Mucosa of descending colon (tissue), 3 donors: ENCODE results near the gene ALDH1A1. TPM values are rescaled to one million over a fixed set of nuclear protein-coding genes. Genes with fewer than 3 reads are reported as not detected.

ENCODE experiments used
- ATAC-seq: fragments of 200-7000 bp; cut with Tn5 transposase; one replicate; pipeline ENCODE4 v1.9.1; 2020; ENCODE audit warnings: mild to moderate bottlenecking, moderate library complexity
- DNase-seq, 3 donors: peaks; one replicate each; pipeline ENCODE4 v3.0.0-alpha.2; 2020
- H3K36me3 ChIP-seq: fragments of 200-600 bp; one replicate; pipeline ENCODE4 v1.8.0; 2021; ENCODE audit warnings: low read depth, mild to moderate bottlenecking
- H3K4me1 ChIP-seq: fragments of 200-600 bp; one replicate; pipeline ENCODE4 v1.8.0; 2021; ENCODE audit warnings: low read depth, mild to moderate bottlenecking
- H3K4me3 ChIP-seq: fragments of 200-600 bp; one replicate; pipeline ENCODE4 v1.8.0; 2021; ENCODE audit warnings: mild to moderate bottlenecking
- H3K9me3 ChIP-seq: fragments of 200-600 bp; one replicate; pipeline ENCODE4 v1.8.0; 2021; ENCODE audit warnings: mild to moderate bottlenecking
- intact Hi-C, 2 donors: fragments of 100-400 bp; cut with DNase I in 1 of 2; cut with micrococcal nuclease in 1 of 2; formaldehyde crosslinking; loops; one replicate each; pipeline versions ENCODE4 v1.11.0 to v1.11.1; 2022; cut with DNase I, micrococcal nuclease
- total RNA-seq, 3 donors: library from RNA; stranded (reverse); fragmentation: NEBNext Ultra II Directional in 2 of 3; extraction: Animal tissue kit (Norgen Biotek cat#: 25700) in 2 of 3; gene quantifications; one replicate each; pipeline versions ENCODE4 v1.2.1 to v1.2.4, GENCODE V29; 2021 to 2023
- TF ChIP-seq, protein P1 (sequence below): fragments of 200-600 bp; IDR thresholded peaks from one replicate; pipeline ENCODE4 v1.8.0; 2022; ENCODE audit warnings: antibody characterized with exemption, mild to moderate bottlenecking
- donor health status: DM: no; HTN: no; CAD: no; lungs with moderate emphysema.
- donor health status: DM: no; HTN: no; CAD: no.
- donor health status: DM: no; HTN: yes; CAD: no.

The ALDH1A1 gene
- total RNA-seq, 3 donors from 2014 or later = 72.9 to 173 (median 84.1) TPM

DNA sequence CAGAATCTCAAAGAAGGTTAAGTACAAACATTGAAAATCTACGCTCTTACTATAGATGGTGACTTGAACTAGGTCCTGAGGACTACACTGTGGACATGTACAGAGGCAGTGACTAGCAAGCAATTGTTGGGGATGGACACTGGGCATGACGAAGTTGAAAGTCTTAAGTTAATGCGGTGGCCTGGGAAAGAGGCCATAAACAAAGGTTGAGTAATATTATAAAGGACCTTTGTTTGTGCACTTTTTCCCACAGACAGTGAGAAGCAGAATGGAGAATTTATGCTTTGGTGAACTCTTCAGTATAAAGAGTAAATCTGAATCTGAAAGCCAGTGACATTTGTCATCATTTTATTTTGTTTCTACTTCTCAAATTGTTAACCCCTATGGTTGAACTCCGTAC is 15.3 kb downstream of the ALDH1A1 start:
- no peaks in the 10 kb centered on the region for H3K4me1 ChIP-seq
- H3K4me3 ChIP-seq = no peak overlapping the region
- H3K36me3 ChIP-seq = no peaks in the 10 kb centered on the region
- ATAC-seq = peak; percentile 61
- no peaks in the 10 kb centered on the region for H3K9me3 ChIP-seq
- TF ChIP-seq, protein P1, sequence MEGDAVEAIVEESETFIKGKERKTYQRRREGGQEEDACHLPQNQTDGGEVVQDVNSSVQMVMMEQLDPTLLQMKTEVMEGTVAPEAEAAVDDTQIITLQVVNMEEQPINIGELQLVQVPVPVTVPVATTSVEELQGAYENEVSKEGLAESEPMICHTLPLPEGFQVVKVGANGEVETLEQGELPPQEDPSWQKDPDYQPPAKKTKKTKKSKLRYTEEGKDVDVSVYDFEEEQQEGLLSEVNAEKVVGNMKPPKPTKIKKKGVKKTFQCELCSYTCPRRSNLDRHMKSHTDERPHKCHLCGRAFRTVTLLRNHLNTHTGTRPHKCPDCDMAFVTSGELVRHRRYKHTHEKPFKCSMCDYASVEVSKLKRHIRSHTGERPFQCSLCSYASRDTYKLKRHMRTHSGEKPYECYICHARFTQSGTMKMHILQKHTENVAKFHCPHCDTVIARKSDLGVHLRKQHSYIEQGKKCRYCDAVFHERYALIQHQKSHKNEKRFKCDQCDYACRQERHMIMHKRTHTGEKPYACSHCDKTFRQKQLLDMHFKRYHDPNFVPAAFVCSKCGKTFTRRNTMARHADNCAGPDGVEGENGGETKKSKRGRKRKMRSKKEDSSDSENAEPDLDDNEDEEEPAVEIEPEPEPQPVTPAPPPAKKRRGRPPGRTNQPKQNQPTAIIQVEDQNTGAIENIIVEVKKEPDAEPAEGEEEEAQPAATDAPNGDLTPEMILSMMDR = no peak
- intact Hi-C loops = no loop called here
- no peak for DNase-seq

DNA sequence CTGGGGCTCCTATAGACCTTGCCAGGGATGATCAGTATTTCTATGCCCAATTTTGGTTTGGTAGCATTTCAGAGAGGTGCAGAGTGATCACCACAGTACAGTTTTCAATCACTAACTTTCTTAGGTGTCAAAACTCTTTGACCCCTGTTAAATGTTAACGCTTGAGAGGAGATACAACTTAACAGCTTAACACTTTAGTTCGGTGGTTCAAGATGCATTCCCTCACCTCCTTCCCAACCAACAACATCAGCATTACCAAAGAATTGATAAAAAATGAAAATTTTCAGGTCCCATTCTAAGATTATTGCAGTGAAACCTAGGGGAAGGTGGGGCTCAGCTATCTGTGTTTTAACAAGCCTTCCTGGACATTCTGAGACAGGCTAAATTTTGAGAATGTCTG is 16.2 kb downstream of the ALDH1A1 start:
- intact Hi-C loops = no loop called here
- ATAC-seq = no peak
- H3K4me1 ChIP-seq = no peaks in the 10 kb centered on the region

DNA sequence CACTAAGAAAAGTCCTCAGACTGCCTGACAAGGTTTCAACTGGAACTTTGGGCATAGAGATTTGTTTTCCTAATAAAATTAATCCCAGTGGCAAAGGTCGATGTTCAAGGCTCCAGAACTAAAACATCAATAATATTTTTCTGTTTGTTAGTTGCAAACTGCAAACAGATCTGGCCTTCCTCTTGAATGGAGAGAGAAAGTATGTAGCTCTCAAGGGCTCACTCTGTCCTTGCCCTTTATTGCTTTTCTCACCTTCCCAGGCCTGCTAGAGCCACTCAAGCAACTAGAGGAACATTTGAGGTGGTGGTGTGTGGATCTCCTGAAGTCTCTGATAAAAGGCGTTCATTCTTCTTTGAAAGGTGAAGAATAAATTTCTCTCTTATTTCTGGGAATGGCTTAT is 16.6 kb downstream of the ALDH1A1 start:
- Histone ChIP-seq H3K4me1 (no peaks in the 10 kb centered on the region), H3K36me3 (no peaks in the 10 kb centered on the region), H3K4me3 (no peak overlapping the region), H3K9me3 (no peaks in the 10 kb centered on the region)
- DNase-seq (no peak), ATAC-seq (no peak)
- TF ChIP-seq, protein P1 = no peak
- intact Hi-C loops = no loop called here

More for the DNA sequence above, 16.2 kb downstream of the ALDH1A1 start:
- H3K9me3 ChIP-seq = no peaks in the 10 kb centered on the region
- DNase-seq = no peak
- TF ChIP-seq, protein P1 = no peak
- no peak overlapping the region for H3K4me3 ChIP-seq
- H3K36me3 ChIP-seq = no peaks in the 10 kb centered on the region

DNA sequence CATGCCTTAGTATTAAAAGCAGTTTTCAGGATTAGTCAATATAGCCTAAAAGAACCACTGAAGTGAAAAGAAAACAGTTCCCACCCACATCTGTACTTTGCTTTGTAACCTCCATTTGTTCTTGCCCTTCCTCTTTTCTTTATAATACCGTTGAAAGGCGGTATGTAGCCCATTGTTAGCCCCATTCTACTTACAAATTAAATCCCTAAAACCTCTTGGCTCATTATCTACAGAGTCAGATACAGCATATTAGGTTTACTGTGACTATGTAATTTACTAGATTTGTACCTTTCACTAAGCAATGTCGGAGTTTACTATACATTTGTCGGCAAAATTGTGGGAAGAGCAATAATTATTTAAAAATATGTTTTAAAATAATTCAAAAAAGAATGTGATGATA is 17.3 kb downstream of the ALDH1A1 start:
- ATAC-seq (no peak), DNase-seq (no peak)
- Histone ChIP-seq H3K36me3 (no peaks in the 10 kb centered on the region), H3K9me3 (no peaks in the 10 kb centered on the region), H3K4me1 (no peaks in the 10 kb centered on the region), H3K4me3 (no peak overlapping the region)
- TF ChIP-seq, protein P1 = no peak
- intact Hi-C loops = no loop called here

DNA sequence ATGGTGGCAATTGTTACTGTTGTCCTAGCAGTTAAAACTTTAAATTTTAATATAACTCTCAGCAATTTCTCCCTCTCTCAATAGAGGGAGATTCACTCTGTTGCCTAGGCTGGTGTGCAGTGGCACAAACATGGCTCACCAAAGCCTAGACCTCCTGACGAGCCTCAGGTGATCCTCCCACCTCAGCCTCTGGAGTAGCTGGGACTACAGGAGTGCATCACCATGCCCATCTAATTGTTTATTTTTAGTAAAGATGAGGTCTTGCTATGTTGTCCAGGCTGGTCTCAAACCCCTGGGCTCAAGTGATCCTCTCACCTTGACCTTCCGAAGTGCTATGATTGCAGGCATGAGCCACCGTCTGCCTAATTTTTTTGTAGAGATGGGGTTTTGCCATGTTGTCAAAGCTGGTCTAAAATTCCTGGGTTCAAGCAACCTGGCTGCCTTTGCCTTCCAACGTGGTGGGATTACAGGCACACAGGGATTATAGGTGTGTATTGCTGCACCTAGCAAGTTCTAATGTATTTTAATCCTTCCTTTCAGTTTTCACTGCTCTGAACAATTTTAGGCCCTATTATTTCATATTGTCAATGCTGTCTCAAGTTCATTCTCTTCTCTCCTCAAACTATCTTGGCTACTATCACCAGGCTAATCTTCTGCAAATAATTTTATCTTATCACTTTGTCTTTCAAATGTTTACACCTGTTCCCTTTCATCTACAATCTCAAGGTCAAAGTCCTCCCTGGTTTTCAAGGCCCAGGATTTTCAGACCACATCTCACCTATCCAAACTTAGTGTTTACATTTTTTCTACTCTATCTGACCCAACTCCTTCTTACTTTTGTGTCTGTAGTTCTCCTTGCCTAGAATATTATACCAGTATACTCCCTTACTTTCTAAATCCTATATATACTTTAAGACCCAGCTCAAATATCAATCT is 18.9 kb downstream of the ALDH1A1 start:
- no peaks in the 10 kb centered on the region for H3K4me1 ChIP-seq
- ATAC-seq = peak; percentile 67

More for the DNA sequence above, 18.9 kb downstream of the ALDH1A1 start:
- TF ChIP-seq, protein P1 = no peak
- intact Hi-C loops = no loop called here
- H3K4me3 ChIP-seq = no peak overlapping the region
- DNase-seq = no peak
- H3K36me3 ChIP-seq = no peaks in the 10 kb centered on the region
- H3K9me3 ChIP-seq = no peaks in the 10 kb centered on the region
